ACHN (cell line): Measurements from ENCODE around the gene DDO.
"Not testable (repeated sequence)": the region's sequence is repeated elsewhere in the genome, so short reads cannot be mapped to it uniquely, and the experiment has no call there.

Experiments used
- DNase-seq: peaks from one replicate; pipeline ENCODE4 v3.0.0-alpha.2; 2015
- in situ Hi-C: cut with HindIII; loops from 2 replicates; pipeline ENCODE4 v1.10.0; 2017; ENCODE audit warnings: low sequenced_read_pairs, low pct_ligation_motif_present, low pct_unique_long_range_greater_than_20kb

DDO gene

GRCh38 chr6:110354153-110354552, 61.2 kb downstream of the DDO start:
- in situ Hi-C loops = no loop called here
- no peak for DNase-seq

GRCh38 chr6:110353457-110354001, 61.8 kb downstream of the DDO start:
- no peak for DNase-seq
- in situ Hi-C loops = no loop called here

GRCh38 chr6:110352563-110353262, 62.7 kb downstream of the DDO start:
- DNase-seq = no peak
- in situ Hi-C loops = no loop called here

- in situ Hi-C loops = no loop called here
- no peak for DNase-seq
Measured at GRCh38 chr6:110351986-110352385, 63.4 kb downstream of the DDO start.

GRCh38 chr6:110351546-110351945, 63.8 kb downstream of the DDO start:
- in situ Hi-C loops = no loop called here
- no peak for DNase-seq

GRCh38 chr6:110350593-110350992, 64.8 kb downstream of the DDO start:
- DNase-seq, in situ Hi-C loops: not testable (repeated sequence)

GRCh38 chr6:110348961-110349690, 66.2 kb downstream of the DDO start:
- DNase-seq = no peak
- in situ Hi-C loops = no loop called here

- in situ Hi-C loops = no loop called here
- DNase-seq = no peak
Measured at GRCh38 chr6:110345025-110345424, 70.3 kb downstream of the DDO start.

- DNase-seq = no peak
- in situ Hi-C loops = no loop called here
Measured at GRCh38 chr6:110342759-110343158, 72.6 kb downstream of the DDO start.
